GM19328 (cell line): ENCODE data around the gene CDC42BPB.

Experiments
- ATAC-seq: cut with Tn5 transposase; IDR thresholded peaks from one replicate; pipeline ENCODE4 v1.9.1; 2021; ENCODE audit warnings: mild to moderate bottlenecking, moderate library complexity; ENCODE audit not compliant: unreplicated experiment

CDC42BPB gene

GRCh38 chr14:103001226-103001625 is 56.1 kb downstream of the CDC42BPB start:
- ATAC-seq: no peak

- ATAC-seq: no peak
These were observed 56.9 kb downstream of the CDC42BPB start for GRCh38 chr14:103000291-103000921.

- no peak for ATAC-seq
These were observed 58.0 kb downstream of the CDC42BPB start for GRCh38 chr14:102999227-102999895.

GRCh38 chr14:102998393-102998792 is 59.0 kb downstream of the CDC42BPB start:
- no peak for ATAC-seq

DNA sequence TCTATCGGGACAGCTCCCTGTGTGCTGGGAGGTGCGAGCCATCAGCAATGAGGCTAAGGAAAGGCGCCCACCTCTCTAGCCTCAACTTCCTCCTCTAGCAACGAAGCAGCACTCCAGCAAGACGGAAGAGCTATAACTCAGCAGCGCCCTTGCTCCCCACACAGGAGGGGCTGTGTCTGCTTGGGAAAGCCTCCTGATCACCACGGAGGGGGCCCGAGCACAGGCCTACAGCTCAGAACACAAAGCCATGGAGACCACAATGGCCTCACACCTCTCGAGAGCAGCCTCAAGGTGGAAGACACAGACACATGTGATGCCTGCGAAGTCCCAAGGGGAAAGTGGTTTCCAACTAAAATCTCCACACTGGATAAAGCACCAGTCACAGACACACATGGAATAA is 60.4 kb downstream of the CDC42BPB start:
- ATAC-seq: no peak

GRCh38 chr14:102994689-102995088 is 62.7 kb downstream of the CDC42BPB start:
- ATAC-seq: no peak

DNA sequence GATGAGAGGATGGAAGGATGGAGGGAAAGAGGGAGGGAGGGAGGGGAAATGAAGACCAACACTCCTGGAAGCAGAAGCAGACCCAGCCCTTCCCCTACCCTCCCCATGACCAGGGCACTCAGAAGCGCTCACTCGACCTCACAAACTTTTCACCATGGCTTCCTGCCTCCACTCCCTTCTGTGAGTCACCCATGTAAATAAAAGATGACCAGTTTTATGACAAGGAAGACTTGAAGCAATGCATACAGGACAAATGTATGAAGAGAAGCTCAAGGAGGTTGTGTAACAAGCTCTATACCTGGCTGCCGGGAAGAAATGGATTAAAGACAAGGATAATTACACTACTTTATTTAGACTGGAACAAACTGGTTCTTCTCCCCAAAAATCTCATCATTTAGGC is 63.8 kb downstream of the CDC42BPB start:
- ATAC-seq: no peak

DNA sequence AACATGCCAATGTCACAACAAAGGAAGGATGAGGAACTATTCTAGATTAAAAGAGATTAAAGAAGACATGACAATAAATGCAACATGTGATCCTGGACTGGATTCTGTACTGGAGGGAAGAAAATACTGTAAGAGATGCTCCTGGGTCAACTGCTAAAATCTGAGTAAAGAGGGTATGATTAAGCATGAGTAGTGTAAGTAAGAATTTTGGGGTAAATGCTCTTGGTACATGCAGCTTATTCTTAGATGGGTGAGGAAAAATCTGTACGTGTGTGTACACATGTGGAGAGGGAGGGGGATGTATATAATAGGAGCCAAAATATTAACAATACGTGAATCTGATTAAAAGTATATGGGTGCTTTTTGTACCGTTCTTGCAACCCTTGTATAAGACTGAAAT is 66.0 kb downstream of the CDC42BPB start:
- no peak for ATAC-seq

GRCh38 chr14:102988054-102988453 is 69.3 kb downstream of the CDC42BPB start:
- ATAC-seq: no peak

- ATAC-seq: no peak
These were observed 70.4 kb downstream of the CDC42BPB start for GRCh38 chr14:102986810-102987579.

- no peak for ATAC-seq
These were observed 71.7 kb downstream of the CDC42BPB start for GRCh38 chr14:102985665-102986064.

DNA sequence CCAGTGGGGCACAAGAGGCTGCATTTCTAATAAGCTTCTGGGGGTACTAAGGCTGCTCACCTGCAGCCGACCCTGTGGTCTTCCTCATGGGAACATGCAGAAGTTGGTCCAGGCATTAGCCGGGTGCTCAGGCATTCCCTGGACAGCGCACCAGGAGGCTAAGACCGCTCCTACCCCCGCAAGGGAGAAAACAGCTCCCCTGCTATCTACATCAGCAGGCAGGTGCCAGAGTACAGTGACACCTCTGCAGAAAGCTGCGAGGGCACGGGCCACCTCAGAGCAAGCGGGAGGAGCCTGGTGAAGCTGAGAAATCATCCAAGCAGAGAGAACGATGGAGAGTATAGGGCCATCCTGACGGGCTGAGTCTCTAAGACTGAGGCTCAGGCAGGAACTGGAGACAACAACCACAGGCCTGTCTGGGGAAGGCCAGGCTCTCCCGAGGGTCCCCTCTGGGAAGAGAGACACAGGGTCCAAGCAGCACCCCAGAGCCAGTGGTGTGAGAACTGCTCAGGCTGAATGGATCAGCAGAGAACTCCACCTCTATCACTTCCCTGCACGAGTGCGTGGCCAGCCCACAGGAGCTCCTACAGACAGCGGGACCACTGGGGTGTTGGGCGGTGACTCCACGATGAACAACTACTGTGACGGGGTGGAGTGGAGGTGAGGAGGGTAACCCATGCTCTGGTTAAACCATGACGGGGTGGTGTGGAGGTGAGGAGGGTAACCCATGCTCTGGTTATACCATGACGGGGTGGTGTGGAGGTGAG is 72.8 kb downstream of the CDC42BPB start:
- no peak for ATAC-seq

DNA sequence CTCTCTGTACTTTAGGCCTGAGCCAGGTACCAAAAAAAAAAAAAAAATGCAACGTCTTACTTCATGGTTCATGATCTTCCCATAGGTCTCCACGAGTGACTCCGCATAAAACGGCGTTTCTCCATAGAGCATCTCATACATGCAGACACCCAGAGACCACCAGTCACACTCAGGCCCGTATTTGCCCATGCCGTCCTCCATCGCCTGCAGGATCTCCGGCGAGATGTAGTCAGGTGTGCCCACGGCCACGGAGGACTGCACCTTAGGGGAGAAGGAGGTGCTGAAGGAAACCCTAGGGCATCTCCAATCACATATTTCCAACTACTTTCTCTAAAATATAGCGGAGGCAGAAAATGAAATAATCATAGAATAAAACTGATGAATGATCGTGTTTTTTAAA is 73.9 kb downstream of the CDC42BPB start:
- ATAC-seq: no peak

DNA sequence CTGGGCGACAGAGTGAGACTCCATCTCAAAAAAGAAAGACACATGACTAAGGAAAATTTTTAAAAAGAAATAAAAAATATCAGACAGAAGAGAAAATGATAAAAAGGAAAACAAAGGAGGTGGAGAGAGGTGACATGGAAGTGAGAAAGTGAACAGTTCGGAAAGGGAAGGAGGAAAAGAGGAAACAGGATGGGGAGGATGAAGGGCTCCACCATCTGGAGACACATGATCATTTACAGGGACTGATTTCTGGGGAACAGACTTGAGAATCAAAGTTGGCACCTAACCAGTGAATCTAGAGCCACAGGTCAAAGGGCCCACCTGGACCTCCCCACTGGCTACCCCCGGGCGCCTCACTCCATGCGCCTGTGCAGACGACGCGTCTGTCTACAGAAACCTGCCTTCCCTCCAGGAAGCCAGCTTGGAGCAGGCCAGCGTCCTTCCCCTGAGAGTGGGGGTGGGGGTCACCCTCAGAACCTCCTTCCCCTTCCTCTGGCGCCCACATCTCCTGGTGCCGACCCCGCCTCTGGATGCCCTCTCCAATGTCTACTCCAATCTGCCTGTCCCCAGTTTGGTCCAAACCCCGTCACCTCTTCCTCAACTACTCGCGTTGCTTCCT is 74.4 kb downstream of the CDC42BPB start:
- ATAC-seq: no peak

DNA sequence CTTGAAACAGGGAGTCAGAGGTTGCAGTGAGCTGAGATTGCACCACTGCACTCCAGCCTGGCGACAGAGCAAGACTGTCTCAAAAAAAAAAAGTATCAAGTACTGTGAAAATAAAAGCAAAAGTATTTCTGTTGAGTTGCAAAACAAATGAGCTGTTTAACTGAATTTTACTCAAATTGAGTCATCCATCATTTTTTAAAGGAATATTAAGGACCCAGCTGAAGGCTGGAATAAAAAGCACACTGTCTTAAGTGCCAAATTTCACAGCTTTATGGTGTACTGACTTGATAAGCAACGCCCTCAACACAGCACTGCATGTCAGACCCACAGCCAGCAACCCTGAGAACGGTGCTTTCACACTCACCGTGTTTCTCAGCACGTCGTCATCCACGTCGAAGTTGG is 76.9 kb downstream of the CDC42BPB start:
- no peak for ATAC-seq

- ATAC-seq: no peak
These were observed 77.9 kb downstream of the CDC42BPB start for GRCh38 chr14:102979406-102979805.

GRCh38 chr14:102977475-102977874 is 79.9 kb downstream of the CDC42BPB start:
- no peak for ATAC-seq

GRCh38 chr14:102975662-102976061 is 81.7 kb downstream of the CDC42BPB start:
- no peak for ATAC-seq

GRCh38 chr14:102973706-102974285 is 83.6 kb downstream of the CDC42BPB start:
- ATAC-seq: no peak

GRCh38 chr14:102971836-102972606 is 85.3 kb downstream of the CDC42BPB start:
- no peak for ATAC-seq
